NCI-H748 treated with DMSO at 0.1 percent for 48 hours (cell line): ENCODE measurements around the gene LASP1NB.
"Not testable (repeated sequence)": the region's sequence is repeated elsewhere in the genome, so short reads cannot be mapped to it uniquely, and the experiment has no call there.

ENCODE experiments used
- DNase-seq: peaks from one replicate; lab custom pipeline; 2025; lab: John Stamatoyannopoulos, UW

Gene LASP1NB

DNA sequence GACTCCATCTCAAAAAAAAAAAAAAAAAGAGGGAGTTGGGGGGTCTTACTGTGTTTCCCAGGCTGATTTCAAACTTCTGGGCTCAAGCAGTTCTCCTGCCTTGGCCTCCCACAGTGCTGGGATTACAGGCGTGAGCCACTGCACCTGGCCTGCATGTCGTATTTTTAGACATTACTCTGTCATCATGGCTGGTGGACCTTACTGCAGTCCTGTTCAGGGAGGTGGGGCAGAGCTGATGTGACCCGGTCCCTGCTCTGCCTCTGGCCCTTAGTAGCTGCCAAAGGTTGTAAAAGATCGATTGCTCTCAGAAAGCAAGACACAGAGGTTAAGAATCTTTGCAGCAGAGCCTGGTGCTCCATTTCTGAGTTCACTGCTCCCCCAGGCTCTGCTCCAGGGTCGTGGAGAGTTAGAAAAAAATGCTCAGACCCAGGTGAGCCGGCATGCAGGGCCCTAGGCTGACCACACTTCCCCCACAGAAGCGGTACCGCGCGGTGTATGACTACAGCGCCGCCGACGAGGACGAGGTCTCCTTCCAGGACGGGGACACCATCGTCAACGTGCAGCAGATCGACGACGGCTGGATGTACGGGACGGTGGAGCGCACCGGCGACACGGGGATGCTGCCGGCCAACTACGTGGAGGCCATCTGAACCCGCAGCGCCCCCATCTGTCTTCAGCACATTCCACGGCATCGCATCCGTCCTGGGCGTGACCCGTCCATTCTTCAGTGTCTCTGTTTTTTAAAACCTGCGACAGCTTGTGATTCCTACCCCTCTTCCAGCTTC, 7.1 kb upstream of the LASP1NB start:
- DNase-seq = no peak

DNA sequence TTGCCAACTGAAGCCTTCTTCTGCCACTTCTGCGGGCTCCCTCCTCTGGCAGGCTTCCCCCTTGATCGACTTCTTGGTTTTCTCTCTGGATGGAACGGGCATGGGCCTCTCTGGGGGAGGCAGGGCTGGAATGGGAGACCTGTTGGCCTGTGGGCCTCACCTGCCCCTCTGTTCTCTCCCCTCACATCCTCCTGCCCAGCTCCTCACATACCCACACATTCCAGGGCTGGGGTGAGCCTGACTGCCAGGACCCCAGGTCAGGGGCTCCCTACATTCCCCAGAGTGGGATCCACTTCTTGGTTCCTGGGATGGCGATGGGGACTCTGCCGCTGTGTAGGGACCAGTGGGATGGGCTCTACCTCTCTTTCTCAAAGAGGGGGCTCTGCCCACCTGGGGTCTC, 6.5 kb upstream of the LASP1NB start:
- DNase-seq = no peak

DNA sequence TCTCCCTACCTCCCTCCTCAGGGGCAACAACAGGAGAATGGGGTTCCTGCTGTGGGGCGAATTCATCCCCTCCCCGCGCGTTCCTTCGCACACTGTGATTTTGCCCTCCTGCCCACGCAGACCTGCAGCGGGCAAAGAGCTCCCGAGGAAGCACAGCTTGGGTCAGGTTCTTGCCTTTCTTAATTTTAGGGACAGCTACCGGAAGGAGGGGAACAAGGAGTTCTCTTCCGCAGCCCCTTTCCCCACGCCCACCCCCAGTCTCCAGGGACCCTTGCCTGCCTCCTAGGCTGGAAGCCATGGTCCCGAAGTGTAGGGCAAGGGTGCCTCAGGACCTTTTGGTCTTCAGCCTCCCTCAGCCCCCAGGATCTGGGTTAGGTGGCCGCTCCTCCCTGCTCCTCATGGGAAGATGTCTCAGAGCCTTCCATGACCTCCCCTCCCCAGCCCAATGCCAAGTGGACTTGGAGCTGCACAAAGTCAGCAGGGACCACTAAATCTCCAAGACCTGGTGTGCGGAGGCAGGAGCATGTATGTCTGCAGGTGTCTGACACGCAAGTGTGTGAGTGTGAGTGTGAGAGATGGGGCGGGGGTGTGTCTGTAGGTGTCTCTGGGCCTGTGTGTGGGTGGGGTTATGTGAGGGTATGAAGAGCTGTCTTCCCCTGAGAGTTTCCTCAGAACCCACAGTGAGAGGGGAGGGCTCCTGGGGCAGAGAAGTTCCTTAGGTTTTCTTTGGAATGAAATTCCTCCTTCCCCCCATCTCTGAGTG, 5.9 kb upstream of the LASP1NB start:
- no peak for DNase-seq

DNA sequence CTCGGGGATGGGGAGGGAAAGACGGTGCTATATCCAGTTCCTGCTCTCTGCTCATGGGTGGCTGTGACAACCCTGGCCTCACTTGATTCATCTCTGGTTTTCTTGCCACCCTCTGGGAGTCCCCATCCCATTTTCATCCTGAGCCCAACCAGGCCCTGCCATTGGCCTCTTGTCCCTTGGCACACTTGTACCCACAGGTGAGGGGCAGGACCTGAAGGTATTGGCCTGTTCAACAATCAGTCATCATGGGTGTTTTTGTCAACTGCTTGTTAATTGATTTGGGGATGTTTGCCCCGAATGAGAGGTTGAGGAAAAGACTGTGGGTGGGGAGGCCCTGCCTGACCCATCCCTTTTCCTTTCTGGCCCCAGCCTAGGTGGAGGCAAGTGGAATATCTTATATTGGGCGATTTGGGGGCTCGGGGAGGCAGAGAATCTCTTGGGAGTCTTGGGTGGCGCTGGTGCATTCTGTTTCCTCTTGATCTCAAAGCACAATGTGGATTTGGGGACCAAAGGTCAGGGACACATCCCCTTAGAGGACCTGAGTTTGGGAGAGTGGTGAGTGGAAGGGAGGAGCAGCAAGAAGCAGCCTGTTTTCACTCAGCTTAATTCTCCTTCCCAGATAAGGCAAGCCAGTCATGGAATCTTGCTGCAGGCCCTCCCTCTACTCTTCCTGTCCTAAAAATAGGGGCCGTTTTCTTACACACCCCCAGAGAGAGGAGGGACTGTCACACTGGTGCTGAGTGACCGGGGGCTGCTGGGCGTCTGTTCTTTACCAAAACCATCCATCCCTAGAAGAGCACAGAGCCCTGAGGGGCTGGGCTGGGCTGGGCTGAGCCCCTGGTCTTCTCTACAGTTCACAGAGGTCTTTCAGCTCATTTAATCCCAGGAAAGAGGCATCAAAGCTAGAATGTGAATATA, 4.8 kb upstream of the LASP1NB start:
- DNase-seq = no peak

DNA sequence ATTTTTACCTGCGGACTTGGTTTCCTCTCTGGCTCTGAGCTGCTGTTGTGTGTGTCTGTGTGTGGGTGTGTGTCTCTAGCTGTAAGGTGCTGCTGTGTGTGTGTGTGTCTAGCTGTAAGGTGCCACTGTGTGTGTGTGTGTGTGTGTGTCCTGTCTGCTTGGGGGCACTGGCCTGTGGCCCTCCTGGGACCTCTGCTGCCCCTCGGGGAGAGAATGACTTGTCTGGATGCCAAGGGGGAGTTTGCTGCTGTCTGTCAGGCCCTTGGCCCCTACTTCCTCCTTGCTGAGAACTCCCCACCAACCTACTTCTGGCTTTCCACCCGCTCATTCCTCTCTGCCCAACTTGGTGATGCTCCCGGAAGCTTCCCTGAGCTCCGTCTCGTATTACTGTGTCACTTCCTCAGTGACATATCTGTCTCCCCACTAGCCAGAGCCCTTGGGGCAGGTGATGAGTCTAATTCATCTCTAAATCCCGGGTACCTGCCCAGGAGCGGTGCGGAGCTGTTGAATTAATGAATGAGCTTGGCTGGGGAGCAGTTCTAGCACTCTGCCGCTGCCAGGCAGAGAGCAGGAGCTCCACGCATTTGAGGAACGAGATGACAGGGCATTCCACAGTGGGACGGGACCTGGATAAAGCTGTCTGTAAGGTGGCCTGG, 3.5 kb upstream of the LASP1NB start:
- DNase-seq = no peak

DNA sequence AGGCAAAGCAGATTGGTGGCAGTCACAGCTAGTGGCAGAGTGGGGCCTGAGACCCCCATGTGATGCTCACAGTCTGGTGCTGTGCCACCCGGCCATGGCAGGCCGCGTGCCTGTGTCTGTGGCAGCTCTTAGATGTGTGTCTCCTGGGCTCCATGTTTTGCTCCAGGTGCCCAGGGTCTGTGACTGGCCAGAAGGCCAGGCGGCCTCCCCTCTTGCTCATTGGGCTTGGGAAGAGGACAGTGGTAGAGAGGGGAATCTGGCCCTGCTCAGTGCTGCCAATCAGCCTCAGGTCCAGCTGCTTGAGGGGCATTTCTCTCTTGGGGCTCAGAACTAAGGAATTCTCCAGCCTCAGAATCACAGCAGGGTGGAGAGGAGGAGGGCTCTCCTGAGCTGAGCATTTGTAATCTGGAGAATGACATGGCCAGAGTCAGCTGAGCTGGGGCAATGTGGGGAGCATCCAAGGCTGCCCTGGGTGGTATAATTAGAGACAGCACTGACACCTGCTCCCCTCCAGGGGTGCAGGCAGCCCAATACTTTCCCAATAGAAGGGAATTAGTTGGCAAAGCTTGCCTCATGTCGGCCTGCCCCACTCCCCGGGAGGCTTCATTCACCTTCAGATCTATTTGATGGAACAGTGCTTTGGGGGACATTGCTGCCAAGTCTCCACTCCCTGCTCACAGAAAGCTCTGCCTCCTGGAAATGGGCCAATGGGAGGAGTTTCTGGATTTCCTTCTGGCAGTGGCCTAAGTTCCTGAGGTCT, 2.7 kb upstream of the LASP1NB start:
- DNase-seq = no peak

DNA sequence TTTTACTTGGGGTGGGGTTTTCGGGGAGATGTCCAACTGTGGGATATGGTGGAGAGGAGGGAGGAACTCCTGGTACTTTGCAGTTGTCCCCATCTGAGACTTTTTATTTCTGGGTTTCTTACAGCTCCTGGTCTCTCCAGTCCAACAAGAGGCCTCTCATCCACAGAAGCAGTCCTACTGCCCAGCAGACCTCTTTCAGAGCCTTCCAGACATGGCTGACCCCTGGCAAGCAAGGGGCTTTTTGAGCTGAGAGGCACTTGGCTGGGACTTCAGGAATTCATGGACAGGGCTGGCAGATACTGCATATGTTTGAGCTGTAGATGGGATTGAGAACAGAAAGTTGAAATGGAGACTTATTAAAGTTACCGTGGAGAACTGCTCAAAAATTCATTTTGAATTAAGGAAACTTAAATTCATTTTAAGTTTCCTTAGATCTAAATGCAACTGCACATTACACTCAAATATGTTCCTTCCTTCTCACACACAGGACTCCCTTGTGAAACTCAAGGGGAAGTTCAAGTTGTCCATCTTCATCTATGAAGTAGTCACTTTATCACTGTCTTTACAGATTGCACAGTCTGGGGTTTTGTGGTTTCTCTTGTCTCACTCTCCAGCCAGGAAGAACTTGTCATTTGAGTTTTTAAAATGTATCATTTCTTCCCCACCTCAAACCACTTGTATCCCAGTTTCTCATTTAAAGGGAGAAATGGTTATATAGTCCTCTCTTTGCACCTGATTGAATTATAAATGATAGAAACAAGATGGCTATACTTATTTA, 1.1 kb downstream of the LASP1NB start:
- no peak for DNase-seq

DNA sequence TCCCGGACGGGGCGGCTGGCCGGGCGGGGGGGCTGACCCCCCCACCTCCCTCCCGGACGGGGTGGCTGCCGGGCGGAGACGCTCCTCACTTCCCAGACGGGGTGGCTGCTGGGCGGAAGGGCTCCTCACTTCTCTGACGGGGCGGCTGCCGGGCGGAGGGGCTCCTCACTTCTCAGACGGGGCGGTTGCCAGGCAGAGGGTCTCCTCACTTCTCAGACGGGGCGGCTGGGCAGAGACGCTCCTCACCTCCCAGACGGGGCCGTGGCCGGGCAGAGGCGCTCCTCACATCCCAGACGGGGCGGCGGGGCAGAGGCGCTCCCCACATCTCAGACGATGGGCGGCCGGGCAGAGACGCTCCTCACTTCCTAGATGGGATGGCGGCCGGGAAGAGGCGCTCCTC, 5.4 kb downstream of the LASP1NB start:
- not testable (repeated sequence) for DNase-seq

DNA sequence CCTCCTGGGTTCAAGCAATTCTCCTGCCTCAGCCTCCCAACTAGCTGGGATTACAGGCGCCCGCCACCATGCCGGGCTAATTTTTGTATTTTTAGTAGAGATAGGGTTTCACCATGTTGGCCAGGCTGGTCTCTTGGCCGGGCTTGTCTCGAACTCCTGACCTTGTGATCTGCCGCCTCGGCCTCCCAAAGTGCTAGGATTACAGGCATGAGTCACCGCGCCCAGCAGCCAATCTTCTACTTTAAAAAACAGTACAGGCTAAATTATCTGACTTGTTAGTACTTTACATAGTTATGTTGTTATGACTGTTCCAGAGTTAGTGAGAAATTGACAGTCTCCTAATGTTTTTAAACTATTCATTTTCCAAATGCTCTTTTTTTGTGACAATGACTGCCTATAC, 8.5 kb downstream of the LASP1NB start:
- not testable (repeated sequence) for DNase-seq

DNA sequence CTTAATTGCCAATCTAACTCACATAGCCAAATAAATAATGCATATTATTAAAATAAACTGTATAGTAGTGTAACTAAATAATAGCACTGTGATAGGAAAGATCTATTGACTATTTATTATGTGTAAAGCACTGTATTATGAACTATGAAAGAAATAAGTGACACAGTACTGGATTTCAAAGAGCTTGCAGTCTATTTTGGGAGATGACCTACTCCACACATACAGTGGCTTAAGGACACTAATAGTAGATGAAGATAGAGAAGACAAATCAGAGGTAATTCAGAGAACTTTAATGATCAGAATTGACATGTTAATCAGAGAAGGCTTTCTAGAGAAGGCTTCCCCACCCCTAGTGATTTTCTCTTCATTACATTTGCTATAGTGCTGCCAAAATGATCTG, 14.6 kb downstream of the LASP1NB start:
- no peak for DNase-seq

DNA sequence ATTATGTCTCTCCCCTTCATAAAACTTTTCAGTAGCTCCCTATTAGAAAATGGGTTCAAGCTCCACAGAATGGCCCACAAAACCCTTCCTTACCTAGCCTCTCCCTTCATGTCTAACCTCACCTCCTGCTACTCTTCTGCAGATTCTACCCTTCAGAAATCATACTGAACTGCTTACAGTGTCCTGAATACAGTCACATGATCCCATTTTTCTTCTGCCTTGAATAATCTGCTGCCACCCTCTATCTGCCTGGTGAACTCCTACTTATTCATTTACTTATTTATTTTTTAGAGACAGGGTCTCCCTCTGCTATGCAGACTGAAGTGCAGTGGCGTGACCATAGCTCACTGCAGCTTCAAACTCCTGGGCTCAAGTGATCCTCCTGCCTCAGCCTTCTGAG, 15.0 kb downstream of the LASP1NB start:
- DNase-seq = no peak

DNA sequence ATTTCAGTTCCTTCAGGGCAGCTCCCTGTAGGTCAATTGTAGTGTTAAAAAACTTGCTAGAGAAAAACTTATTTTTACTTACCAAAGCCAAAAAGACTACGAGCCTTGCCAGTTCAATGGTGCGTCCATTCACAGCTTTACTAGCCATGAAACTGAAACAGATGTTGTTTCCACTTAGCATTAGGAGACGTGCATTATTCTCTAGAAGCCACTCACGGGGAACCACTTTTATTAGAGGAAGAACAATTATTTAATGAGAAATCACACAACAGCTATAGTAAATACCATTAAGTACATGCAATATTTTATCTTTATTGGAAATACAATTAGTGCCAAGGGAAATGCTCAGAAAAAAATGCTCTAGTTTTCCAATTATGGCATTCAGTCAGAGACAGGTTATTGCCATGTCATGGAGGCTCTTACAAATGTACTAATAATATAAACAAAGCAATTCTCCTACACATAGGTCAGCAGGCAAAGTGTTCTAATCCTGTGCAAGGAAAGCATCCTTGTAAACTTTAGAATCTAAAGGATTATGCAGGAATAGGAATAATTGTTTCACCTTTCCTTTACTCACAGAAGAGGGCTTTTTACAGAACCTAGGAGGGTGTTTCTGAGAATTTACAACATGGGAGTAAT, 17.4 kb downstream of the LASP1NB start:
- DNase-seq = no peak

DNA sequence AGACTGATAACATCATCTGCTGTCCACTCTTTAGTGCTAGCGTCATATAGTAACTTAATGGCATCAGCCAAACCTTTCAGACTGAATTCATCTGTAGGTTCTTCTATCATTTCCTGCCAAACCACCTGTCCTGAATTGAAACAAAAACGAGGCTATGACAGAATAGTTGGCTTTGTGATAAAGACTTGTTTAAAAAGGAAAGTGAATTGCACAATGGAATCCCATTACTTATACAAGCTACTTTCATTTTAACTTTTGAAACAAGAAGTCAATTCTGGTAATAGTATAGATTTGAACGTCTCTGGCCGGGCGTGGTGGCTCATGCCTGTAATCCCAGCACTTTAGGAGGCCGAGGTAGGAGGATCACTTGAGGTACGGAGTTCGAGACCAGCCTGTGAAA, 18.2 kb downstream of the LASP1NB start:
- no peak for DNase-seq

DNA sequence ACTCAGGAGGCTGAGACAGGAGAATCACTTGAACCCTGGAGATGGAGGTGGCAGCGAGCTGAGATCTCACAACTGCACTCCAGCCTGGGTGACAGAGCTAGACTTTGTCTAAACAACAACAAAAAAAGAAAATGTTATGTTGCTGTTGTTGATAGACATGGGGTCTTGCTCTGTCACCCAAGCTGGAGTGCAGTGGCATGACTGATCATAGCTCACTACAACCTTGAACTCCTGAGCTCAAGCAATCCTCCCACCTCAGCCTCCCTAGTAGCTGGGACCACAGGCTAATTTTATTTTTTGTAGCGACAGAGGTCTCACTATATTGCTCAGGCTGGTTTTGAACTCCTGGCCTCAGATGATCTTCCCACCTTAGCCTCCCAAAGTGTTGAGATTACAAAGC, 21.8 kb downstream of the LASP1NB start:
- no peak for DNase-seq

DNA sequence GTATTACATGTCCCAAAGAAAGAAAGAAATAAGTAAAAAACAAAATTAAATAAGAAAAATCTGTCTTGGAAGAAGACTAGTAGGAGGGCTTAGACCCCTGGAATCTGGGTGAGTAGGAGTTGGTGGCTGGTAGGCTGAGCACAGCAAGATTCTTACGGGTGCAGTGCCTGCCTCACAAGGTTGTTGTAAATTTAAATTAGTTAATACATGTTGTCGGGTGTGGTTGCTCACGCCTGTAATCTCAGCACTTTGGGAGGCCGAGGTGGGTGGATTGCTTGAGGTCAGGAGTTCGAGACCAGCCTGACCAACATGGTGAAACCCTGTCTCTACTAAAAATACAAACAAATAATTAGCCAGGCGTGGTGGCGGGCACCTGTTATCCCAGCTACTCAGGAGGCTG, 28.4 kb downstream of the LASP1NB start:
- not testable (repeated sequence) for DNase-seq

DNA sequence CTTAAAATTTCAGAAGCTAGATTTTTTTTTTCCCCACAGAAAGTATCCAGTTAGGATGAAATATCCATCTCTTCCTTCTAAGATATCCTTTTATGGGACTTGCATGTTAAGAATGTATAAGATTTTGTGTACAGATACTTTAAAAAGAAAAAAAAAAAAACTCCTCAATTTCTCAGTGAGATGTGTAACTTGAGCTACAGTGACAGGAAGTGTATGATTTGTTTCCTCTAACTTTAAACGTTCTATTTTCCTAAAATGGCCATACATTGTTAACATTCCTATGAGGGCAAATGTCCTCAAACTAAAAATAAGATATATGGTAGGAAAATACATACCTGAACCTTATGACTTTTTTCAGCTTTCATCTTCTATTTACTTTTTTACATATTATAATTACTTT, 32.9 kb downstream of the LASP1NB start:
- no peak for DNase-seq

DNA sequence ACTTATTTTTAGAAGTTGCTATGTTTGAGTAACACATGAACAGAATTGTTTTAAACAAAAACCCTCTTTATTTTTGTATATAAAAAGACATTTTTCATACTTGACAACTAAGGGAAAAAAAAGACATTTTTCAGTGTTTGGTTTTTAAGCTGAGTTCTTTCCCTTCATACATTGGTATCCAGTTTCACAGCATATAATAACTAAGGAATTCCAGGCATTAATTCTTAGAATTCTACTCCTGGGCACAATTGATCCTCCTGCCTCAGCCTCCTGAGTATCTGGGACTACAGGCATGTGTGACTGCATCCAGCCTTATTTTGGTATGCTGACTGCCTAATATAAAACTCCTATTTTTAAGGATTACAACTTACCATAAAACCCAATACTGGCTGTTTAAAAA, 33.3 kb downstream of the LASP1NB start:
- DNase-seq = no peak

DNA sequence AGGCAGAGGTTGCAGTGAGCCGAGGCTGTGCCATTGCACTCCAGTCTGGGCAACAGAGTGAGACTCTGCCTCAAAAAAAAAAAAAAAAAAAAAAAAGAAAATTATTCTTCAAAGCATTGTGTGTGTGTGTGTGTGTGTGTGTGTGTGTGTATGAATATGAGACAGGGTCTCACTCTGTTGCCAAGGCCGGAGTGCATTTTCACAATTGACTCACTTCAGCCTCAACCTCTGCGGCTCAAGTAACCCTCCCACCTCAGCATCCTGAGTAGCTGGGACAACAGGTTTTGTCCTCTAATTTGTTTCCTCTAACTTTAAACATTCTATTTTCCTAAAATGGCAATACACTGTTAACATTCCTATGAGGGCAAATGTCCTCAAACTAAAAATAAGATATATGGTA, 34.1 kb downstream of the LASP1NB start:
- no peak for DNase-seq

DNA sequence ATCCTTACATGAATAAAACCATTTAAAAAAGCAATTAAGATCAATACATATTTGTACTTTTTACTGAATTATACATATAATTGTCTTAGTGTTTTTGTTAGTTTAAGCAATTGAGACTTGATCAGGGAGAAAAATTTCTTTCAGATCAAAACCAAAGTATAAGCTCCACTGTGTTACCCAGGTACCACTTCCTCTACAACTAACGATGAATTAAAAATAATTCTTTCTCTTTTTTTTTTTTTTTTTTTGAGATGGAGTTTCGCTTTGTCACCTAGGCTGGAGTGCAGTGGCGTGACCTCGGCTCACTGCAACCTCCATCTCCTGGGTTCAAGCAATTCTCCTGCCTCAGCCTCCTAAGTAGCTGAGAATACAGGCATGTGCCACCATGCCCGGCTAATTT, 35.0 kb downstream of the LASP1NB start:
- no peak for DNase-seq

DNA sequence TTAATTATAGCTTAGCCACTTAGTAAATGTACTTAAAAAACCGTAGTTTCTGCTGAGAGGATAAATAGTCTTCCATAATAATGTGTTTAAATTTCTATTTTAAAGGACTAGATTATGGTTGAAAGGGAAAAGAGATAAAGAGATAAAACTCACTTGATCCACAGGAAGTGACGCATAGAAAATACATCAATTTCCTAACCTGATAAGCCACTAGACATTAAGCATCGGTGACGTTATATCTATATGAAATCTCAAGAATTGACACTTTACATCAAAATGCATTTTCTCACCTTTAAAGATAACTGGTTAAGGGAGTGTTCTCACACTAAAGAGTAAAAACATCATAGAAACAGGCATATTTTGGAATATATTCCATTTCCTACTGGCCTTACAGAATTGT, 36.0 kb downstream of the LASP1NB start:
- DNase-seq = no peak
